Activated T-helper 1 cell treated with anti-CD3 and anti-CD28 coated beads, Interleukin-12 subunit alpha, Interleukin-12 subunit beta, Interleukin-2, Interleukin-4 antibody, amounts not matched to agents 30 ng/mL and 10 ng/mL and 1 ng/mL, durations not matched to agents 14 hours and 24 hours and 36 hours (primary cell): ENCODE results near the gene CUBN. TPM values are rescaled to one million over a fixed set of nuclear protein-coding genes. Genes with fewer than 3 reads are reported as not detected.

Experiments used
- DNase-seq: peaks from one replicate; pipeline ENCODE4 v3.0.0; 2021; ENCODE audit warnings: low spot score
- H3K27ac Mint-ChIP-seq: one replicate; pipeline ENCODE4 v1.8.0; 2021; ENCODE audit warnings: mild to moderate bottlenecking, mixed read lengths
- H3K27me3 Mint-ChIP-seq: one replicate; pipeline ENCODE4 v1.8.0; 2022; ENCODE audit warnings: mild to moderate bottlenecking, moderate library complexity, mixed read lengths; ENCODE audit not compliant: insufficient read depth
- H3K36me3 Mint-ChIP-seq: one replicate; pipeline ENCODE4 v1.8.0; 2021; ENCODE audit warnings: low read depth, mixed read lengths
- H3K4me1 Mint-ChIP-seq: one replicate; pipeline ENCODE4 v1.8.0; 2021; ENCODE audit warnings: low read depth, mixed read lengths
- H3K4me3 Mint-ChIP-seq: one replicate; pipeline ENCODE4 v1.8.0; 2021; ENCODE audit warnings: mild to moderate bottlenecking, moderate library complexity, mixed read lengths
- H3K9me3 Mint-ChIP-seq: one replicate; pipeline ENCODE4 v1.8.0; 2021; ENCODE audit warnings: mixed read lengths
- intact Hi-C: fragments of 100-400 bp; cut with micrococcal nuclease; formaldehyde crosslinking; loops from one replicate; pipeline ENCODE4 v1.15.1; 2024
- total RNA-seq: library from RNA; stranded (reverse); gene quantifications from 2 replicates; pipeline ENCODE4 v1.2.3, GENCODE V29; 2022

CUBN gene
- total RNA-seq, 1 donor from 2014 or later: 0.21 TPM

GRCh38 chr10:16989826-16990293 lies 139.8 kb downstream of the CUBN start:
- no peaks in the 10 kb centered on the region for H3K36me3 Mint-ChIP-seq
- no peaks in the 10 kb centered on the region for H3K4me1 Mint-ChIP-seq
- DNase-seq: no peak
- no peak overlapping the region for H3K4me3 Mint-ChIP-seq
- H3K9me3 Mint-ChIP-seq: peaks cover 5% of the 10 kb centered on the region
- intact Hi-C loops: no loop called here
- no peak overlapping the region for H3K27ac Mint-ChIP-seq
- peaks cover 23% of the 10 kb centered on the region for H3K27me3 Mint-ChIP-seq

GRCh38 chr10:16988900-16989299 lies 140.7 kb downstream of the CUBN start:
- intact Hi-C loops: no loop called here

GRCh38 chr10:16987976-16988610 lies 141.5 kb downstream of the CUBN start:
- no peak for DNase-seq
- Mint-ChIP-seq H3K9me3 (peaks cover 5% of the 10 kb centered on the region), H3K4me3 (no peak overlapping the region), H3K27me3 (peaks cover 14% of the 10 kb centered on the region), H3K27ac (no peak overlapping the region), H3K36me3 (no peaks in the 10 kb centered on the region), H3K4me1 (no peaks in the 10 kb centered on the region)
- intact Hi-C loops: no loop called here

More at GRCh38 chr10:16988900-16989299, 140.7 kb downstream of the CUBN start:
- H3K27me3 Mint-ChIP-seq: peaks cover 17% of the 10 kb centered on the region
- no peak overlapping the region for H3K27ac Mint-ChIP-seq
- peaks cover 5% of the 10 kb centered on the region for H3K9me3 Mint-ChIP-seq
- H3K4me3 Mint-ChIP-seq: no peak overlapping the region
- H3K36me3 Mint-ChIP-seq: no peaks in the 10 kb centered on the region
- DNase-seq: no peak
- H3K4me1 Mint-ChIP-seq: no peaks in the 10 kb centered on the region

- no peak overlapping the region for H3K27ac Mint-ChIP-seq
- H3K4me3 Mint-ChIP-seq: no peak overlapping the region
- intact Hi-C loops: no loop called here
- no peaks in the 10 kb centered on the region for H3K36me3 Mint-ChIP-seq
- H3K27me3 Mint-ChIP-seq: peaks cover 6% of the 10 kb centered on the region
- no peak for DNase-seq
- peaks cover 5% of the 10 kb centered on the region for H3K9me3 Mint-ChIP-seq
- H3K4me1 Mint-ChIP-seq: no peaks in the 10 kb centered on the region
Observed at GRCh38 chr10:16987206-16987621, 142.4 kb downstream of the CUBN start.

- intact Hi-C loops: no loop called here
- Mint-ChIP-seq H3K36me3 (no peaks in the 10 kb centered on the region), H3K27ac (no peak overlapping the region), H3K27me3 (peaks cover 9% of the 10 kb centered on the region), H3K4me3 (no peak overlapping the region), H3K4me1 (no peaks in the 10 kb centered on the region), H3K9me3 (peaks cover 5% of the 10 kb centered on the region)
- DNase-seq: no peak
Observed at GRCh38 chr10:16986406-16987205, 143.0 kb downstream of the CUBN start.

- Mint-ChIP-seq H3K4me3 (no peak overlapping the region), H3K9me3 (peaks cover 1% of the 10 kb centered on the region), H3K36me3 (no peaks in the 10 kb centered on the region), H3K27me3 (peaks cover 8% of the 10 kb centered on the region), H3K4me1 (no peaks in the 10 kb centered on the region), H3K27ac (no peak overlapping the region)
- intact Hi-C loops: no loop called here
- no peak for DNase-seq
Observed at GRCh38 chr10:16986082-16986405, 143.6 kb downstream of the CUBN start.

- intact Hi-C loops: no loop called here
- Mint-ChIP-seq H3K4me1 (no peaks in the 10 kb centered on the region), H3K27me3 (peaks cover 19% of the 10 kb centered on the region), H3K27ac (no peak overlapping the region), H3K4me3 (no peak overlapping the region), H3K9me3 (no peaks in the 10 kb centered on the region), H3K36me3 (no peaks in the 10 kb centered on the region)
- no peak for DNase-seq
Observed at GRCh38 chr10:16984242-16984641, 145.4 kb downstream of the CUBN start.

GRCh38 chr10:16976803-16977202 lies 152.8 kb downstream of the CUBN start:
- H3K9me3 Mint-ChIP-seq: no peaks in the 10 kb centered on the region
- H3K4me3 Mint-ChIP-seq: no peak overlapping the region
- H3K27ac Mint-ChIP-seq: no peak overlapping the region
- no peaks in the 10 kb centered on the region for H3K36me3 Mint-ChIP-seq
- DNase-seq: no peak
- H3K4me1 Mint-ChIP-seq: peaks cover 10% of the 10 kb centered on the region
- H3K27me3 Mint-ChIP-seq: peaks cover 40% of the 10 kb centered on the region
- intact Hi-C loops: no loop called here

- Mint-ChIP-seq H3K27me3 (peaks cover 35% of the 10 kb centered on the region), H3K4me1 (peaks cover 10% of the 10 kb centered on the region), H3K9me3 (no peaks in the 10 kb centered on the region), H3K36me3 (peaks cover 1% of the 10 kb centered on the region), H3K4me3 (no peak overlapping the region), H3K27ac (no peak overlapping the region)
- DNase-seq: no peak
- intact Hi-C loops: no loop called here
Observed at GRCh38 chr10:16975188-16975587, 154.4 kb downstream of the CUBN start.

- peaks cover 24% of the 10 kb centered on the region for H3K4me1 Mint-ChIP-seq
- H3K27ac Mint-ChIP-seq: no peak overlapping the region
- H3K27me3 Mint-ChIP-seq: peaks cover 30% of the 10 kb centered on the region
- peaks cover 1% of the 10 kb centered on the region for H3K36me3 Mint-ChIP-seq
- no peak overlapping the region for H3K4me3 Mint-ChIP-seq
- DNase-seq: no peak
- no peaks in the 10 kb centered on the region for H3K9me3 Mint-ChIP-seq
- intact Hi-C loops: no loop called here
Observed at GRCh38 chr10:16968416-16969041, 161.1 kb downstream of the CUBN start.

- peaks cover 28% of the 10 kb centered on the region for H3K27me3 Mint-ChIP-seq
- H3K4me3 Mint-ChIP-seq: no peak overlapping the region
- H3K4me1 Mint-ChIP-seq: peaks cover 24% of the 10 kb centered on the region
- no peak for DNase-seq
- H3K27ac Mint-ChIP-seq: no peak overlapping the region
- no peaks in the 10 kb centered on the region for H3K9me3 Mint-ChIP-seq
- H3K36me3 Mint-ChIP-seq: peaks cover 1% of the 10 kb centered on the region
- intact Hi-C loops: loop anchor here (1.0 kb wide), 3 partner anchors 34 to 61 kb away; no protein-coding TSS in a partner anchor
Observed at GRCh38 chr10:16967866-16968415, 161.7 kb downstream of the CUBN start.

- Mint-ChIP-seq H3K27me3 (peaks cover 22% of the 10 kb centered on the region), H3K4me1 (peaks cover 24% of the 10 kb centered on the region), H3K4me3 (peak overlapping the region; percentile 2), H3K9me3 (no peaks in the 10 kb centered on the region), H3K36me3 (peaks cover 1% of the 10 kb centered on the region), H3K27ac (peak overlapping the region; percentile 34)
- DNase-seq: no peak
- intact Hi-C loops: loop anchor here (1.0 kb wide), 3 partner anchors 35 to 62 kb away; no protein-coding TSS in a partner anchor
Observed at GRCh38 chr10:16966991-16967865, 162.4 kb downstream of the CUBN start.
